Stimulated activated CD8-positive, alpha-beta memory T cell treated with anti-CD3 and anti-CD28 coated beads, Interleukin-4, amount 100 ng/mL, for 4 hours (primary cell): ENCODE results near the gene AQP10.
"Not testable (repeated sequence)": the region's sequence is repeated elsewhere in the genome, so short reads cannot be mapped to it uniquely, and the experiment has no call there.

ENCODE experiments used
- DNase-seq, 2 donors: peaks; one replicate each; pipeline ENCODE4 v3.0.0-alpha.2; 2020; ENCODE audit warnings: low read depth in 2 of 2, low spot score in 1 of 2

The AQP10 gene

GRCh38 chr1:154324241-154324640 is 3.3 kb downstream of the AQP10 start:
- DNase-seq, result no peak

- DNase-seq, result peak; percentile 51 to 61
Measured at GRCh38 chr1:154324669-154325582, 4.0 kb downstream of the AQP10 start, which contains the start of gene ATP8B2. Gene ATP8B2 (plus strand): TSS chr1:154325525. CDS start chr1:154328142, 2,617 bp downstream.

DNA sequence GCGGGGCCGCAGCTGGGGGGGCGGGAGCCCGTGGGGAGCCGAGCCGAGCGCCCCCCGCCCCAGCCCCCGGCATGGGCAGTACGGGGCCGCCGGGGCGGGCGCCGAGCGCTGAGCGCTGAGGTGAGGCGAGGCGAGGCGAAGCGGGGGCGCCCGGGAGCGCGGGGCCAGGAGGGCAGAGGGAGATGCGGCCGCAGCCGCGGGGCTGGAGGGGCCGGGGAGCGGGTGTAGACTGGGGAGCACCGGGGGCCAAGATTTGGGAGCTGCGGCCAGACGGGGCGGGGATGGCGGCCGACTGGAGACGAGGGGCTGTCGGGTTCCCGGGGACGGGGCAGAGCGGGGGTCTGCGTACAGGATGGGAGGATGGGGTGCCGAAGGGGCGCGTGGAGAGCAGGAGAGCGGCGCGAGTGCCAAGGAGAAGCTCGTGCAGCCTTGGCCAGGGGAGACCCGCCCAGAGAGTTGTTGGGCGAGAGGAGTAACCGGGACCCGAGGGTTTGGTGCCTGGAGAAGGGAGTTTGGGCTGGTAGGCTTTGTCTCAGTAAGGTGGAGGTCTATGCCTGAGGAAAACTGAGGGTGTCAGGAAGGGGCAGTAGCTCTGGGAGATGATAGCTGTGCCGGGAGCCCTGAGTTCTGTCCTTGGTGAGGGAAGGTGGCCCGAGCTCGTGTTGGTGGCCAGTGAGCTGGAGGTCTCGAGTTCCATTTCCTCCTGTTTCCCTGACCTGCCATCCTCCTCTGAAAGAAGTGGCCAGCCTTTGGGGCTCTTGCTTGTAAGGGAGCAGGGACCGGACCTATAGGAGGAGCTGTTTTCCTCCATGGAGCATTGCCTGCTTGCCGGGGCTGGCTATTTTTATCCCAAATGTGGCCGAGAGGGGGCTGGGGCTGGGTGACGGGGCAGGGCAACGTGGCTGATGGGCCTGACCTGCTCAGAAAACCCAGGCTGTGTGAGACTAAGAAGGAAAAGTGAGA is 5.0 kb downstream of the AQP10 start:
- no peak for DNase-seq

DNA sequence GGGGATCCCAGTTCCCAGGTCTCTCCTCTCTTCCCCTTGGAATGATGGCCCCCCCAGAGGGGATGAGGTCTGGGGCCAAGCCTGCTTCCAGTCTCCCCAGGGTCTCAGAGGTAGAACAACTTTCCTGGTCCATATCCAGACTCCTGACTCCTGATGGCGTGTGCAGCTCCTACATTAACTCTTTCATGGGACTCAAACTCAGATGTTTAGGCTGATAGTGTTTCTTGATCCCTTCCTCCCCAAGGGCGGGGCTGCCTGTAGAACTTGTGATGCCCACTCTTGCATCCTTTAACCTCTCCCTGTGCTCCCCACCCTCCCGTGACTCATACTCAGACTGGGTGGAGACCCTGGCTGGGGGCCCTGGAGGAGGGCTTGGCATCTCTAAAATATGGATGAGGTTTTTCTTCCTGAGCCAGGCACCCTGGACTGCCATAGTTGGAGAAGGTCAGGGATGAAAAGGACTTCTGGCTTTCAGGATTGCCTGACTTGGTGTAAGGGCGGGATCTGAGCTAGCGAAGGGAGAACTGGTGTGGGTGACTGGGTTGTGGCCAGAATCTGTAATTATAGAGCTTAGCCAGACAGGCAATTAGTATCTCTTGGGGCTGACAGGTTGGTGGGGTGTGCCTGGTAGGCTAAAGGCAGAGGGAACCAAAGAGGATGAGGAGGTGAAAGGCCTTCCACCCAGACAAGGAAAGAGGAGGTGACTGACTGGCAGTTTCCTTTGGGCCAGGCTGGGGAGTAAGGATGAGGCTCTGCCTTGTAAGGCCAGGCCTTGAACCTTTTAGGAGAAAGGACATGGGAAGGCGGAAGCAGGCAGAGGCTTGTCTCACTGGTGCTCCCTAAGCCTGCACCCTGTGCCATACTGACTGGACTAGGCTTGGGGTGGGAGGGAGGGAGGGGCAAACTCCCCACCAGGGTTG is 5.9 kb downstream of the AQP10 start:
- DNase-seq, result no peak

- DNase-seq, result no peak
Measured at GRCh38 chr1:154327466-154328317, 6.8 kb downstream of the AQP10 start.

- DNase-seq, result peak; percentile 76 to 87
Measured at GRCh38 chr1:154328318-154329151, 7.6 kb downstream of the AQP10 start.

GRCh38 chr1:154329152-154329521 is 8.2 kb downstream of the AQP10 start:
- DNase-seq, result no peak

GRCh38 chr1:154329551-154330131 is 8.7 kb downstream of the AQP10 start:
- no peak for DNase-seq

DNA sequence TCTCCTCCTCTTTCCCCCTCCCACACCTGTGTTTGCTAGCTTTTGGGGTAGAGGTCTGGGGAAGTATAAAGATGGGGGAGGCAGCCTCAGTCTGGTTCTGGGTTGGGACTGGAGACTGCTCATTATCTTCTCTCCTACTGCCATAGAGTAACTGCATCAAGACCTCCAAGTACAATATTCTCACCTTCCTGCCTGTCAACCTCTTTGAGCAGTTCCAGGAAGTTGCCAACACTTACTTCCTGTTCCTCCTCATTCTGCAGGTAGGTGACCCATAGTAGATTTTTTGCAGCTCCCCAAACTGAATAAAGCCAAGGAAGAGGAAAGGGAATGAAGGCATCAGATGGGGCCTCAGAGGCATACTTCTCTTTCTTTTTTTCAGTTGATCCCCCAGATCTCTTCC is 9.8 kb downstream of the AQP10 start:
- DNase-seq, result no peak

DNA sequence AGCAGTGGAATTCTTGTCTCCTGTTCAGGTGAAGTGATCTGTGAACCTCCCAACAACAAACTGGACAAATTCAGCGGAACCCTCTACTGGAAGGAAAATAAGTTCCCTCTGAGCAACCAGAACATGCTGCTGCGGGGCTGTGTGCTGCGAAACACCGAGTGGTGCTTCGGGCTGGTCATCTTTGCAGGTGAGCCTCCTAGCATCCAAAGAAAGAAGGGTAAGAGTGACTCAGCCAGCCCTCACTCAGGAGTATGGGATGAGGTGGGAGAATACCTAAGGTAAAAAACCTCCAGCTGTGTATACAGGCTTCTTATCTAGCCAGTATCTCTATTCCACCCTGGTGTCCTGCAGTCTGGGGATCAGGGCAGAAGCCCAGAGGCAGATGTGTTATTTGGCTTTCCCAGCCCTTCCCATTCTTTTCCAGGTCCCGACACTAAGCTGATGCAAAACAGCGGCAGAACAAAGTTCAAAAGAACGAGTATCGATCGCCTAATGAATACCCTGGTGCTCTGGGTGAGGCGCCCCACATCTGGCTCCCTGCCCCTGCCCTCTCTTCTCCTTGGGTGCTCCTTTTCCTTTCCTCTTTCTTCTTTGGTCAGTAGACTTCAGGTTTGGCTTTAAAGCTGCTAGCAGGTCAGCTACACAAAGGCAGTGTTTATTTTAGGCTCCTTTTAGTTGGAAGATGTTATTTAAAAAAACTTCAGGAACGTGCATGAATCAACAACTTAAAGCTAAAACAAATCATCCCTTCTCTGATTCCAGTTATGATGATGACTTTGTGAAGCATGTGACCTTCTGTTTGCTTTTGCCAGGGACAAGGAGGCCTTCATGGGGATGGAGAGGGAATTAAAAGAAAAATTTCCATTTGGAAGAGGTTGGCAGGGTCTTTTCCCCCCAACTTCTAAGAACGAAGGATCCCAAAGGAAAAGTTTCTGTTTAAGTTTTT is 13.5 kb downstream of the AQP10 start:
- DNase-seq, result no peak

- DNase-seq, result peak; percentile 83 to 90
Measured at GRCh38 chr1:154335025-154335714, 14.3 kb downstream of the AQP10 start.

DNA sequence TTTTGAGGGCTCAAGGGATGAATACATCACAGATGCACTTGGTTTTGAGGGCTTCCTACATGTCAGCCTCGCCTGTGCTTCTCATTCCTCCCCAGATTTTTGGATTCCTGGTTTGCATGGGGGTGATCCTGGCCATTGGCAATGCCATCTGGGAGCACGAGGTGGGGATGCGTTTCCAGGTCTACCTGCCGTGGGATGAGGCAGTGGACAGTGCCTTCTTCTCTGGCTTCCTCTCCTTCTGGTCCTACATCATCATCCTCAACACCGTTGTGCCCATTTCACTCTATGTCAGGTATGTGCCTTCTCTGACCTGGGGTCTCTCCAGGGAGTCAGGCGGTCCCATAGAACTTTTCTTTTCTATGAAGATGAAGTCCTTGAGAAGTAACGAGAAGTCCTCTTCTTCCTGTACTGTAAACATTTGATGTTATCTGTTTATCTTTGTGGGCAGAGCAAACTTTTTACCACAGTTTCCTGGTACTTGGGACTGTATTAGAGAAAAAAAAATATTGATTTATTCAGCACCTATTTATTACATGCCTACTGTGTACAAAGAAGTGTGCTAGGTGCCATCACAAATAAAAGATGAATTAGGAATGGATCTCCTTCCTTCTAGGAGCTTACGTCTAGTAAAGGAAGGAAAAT is 16.5 kb downstream of the AQP10 start:
- no peak for DNase-seq

DNA sequence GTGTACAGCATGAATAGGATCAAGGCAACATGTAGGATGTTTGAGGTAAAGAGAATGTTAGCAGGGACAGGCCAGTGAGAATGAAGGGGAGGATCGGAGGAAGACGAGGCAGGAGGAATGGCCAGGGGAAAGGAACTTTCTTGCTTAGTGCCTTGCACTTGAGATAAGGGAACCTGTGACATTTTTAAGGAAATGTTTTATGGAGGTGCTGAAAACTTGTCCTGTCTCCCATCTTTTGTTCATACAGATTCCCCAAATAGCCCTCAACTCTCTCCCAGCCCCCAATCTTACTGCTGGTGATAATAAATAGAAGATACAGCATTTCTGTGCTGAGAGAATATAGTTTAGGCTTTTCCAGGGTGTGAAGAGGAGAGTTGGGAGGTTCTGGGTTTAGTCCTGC is 18.0 kb downstream of the AQP10 start:
- no peak for DNase-seq

DNA sequence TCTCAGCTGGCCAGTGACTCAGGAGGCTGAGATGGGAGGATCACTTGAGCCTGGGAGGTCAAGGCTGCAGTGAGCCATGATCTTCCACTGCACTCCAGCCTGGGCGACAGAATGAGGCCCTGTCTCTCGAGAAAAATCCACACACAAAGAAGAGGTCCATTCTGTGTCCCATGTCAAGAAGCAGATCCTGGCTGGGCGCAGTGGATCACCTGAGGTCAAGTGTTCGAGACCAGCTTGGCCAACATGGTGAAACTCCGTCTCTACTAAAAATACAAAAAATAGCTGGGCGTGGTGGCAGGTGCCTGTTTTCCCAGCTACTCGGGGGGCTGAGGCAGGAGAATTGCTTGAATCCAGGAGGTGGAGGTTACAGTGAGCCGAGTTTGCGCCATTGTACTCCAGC is 20.5 kb downstream of the AQP10 start:
- not testable (repeated sequence) for DNase-seq

GRCh38 chr1:154342132-154342531 is 21.2 kb downstream of the AQP10 start:
- DNase-seq, result no peak

DNA sequence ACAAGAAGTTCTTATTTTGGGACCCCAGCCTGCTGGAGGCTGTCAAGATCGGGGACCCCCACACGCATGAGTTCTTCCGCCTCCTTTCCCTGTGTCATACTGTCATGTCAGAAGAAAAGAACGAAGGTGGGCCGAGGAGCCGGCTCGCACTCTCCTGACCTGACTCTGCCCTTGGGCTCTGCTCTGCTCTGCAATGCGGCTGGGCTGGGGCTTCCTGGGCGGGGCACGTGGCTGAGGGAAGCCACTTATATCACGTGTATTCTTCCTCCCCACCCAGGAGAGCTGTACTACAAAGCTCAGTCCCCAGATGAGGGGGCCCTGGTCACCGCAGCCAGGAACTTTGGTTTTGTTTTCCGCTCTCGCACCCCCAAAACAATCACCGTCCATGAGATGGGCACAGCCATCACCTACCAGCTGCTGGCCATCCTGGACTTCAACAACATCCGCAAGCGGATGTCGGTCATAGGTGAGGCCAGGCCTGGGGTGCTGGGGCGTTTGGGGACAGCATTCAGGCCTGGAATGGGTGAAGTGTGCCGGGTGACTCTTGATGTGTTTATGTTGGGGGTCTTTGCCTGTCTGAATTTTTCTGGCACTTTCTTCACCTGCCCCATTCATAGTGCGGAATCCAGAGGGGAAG is 22.1 kb downstream of the AQP10 start:
- peak; percentile 47 to 49 for DNase-seq
